Skeletal muscle tissue (tissue), 4 donors: ENCODE measurements around the gene ZNF148. TPM values are rescaled to one million over a fixed set of nuclear protein-coding genes. Genes with fewer than 3 reads are reported as not detected.

Experiments
- H3K27ac ChIP-seq: one replicate; pipeline ENCODE4 v1.7.0; 2013; ENCODE audit warnings: mild to moderate bottlenecking, low read depth, low read length, inconsistent platforms
- H3K27me3 ChIP-seq, 3 donors: one replicate each; pipeline ENCODE4 v1.7.0; 2013; ENCODE audit warnings: low read length in 3 of 3; ENCODE audit not compliant: control insufficient read depth in 3 of 3, insufficient read depth in 3 of 3
- H3K36me3 ChIP-seq, 3 donors: one replicate each; pipeline ENCODE4 v1.7.0; 2013; ENCODE audit warnings: low read length in 3 of 3; ENCODE audit not compliant: control insufficient read depth in 3 of 3, insufficient read depth in 3 of 3
- H3K4me1 ChIP-seq, 3 donors: one replicate each; pipeline ENCODE4 v1.7.0; 2013; ENCODE audit warnings: low read length in 3 of 3, mild to moderate bottlenecking in 3 of 3; ENCODE audit not compliant: control insufficient read depth in 3 of 3, insufficient read depth in 3 of 3
- H3K4me3 ChIP-seq, 3 donors: one replicate each; pipeline ENCODE4 v1.7.0; 2013; ENCODE audit warnings: low read length in 3 of 3
- H3K9ac ChIP-seq, 3 donors: one replicate each; pipeline ENCODE4 v1.7.0; 2013; ENCODE audit warnings: low read length in 3 of 3, mild to moderate bottlenecking in 3 of 3, moderate library complexity in 2 of 3, low read depth in 1 of 3
- H3K9me3 ChIP-seq, 3 donors: one replicate each; pipeline ENCODE4 v1.7.0; 2013; ENCODE audit warnings: low read length in 3 of 3; ENCODE audit not compliant: control insufficient read depth in 3 of 3
- total RNA-seq: library from RNA; depleted of rRNA; stranded (reverse); fragments of >200 nt; gene quantifications from one replicate; pipeline ENCODE4 v1.2.3, GENCODE V29; 2014
- donor health status: Osteomylitis.

ZNF148 gene
- total RNA-seq, 1 donor from 2014 or later, result 17.7 TPM

DNA sequence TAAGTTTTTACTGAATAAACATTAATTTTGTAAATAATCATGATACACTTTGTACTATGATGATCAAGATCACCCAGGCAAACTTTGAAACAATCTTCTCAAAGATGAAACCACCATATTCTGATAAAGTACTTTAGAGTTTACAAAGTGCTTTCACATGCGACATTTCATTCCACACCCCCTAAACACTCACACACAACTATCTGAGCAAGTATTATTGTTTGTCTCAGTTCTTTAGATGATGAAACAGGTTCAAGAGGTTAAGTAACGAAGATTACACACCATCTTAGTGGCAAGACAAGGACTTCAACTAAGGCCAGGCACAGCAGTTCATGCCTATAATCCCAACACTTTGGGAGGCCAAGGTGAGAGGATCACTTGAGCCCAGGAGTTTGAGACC lies 37.6 kb downstream of the ZNF148 start:
- H3K27ac ChIP-seq, result no peak overlapping the region
- H3K27me3 ChIP-seq, result no peaks in the 10 kb centered on the region
- H3K9ac ChIP-seq, result no peak overlapping the region
- H3K4me1 ChIP-seq, result peaks cover 4 to 9% (median 6%) of the 10 kb centered on the region in 3 donors
- H3K9me3 ChIP-seq, result no peaks in the 10 kb centered on the region
- H3K36me3 ChIP-seq, result no peaks in the 10 kb centered on the region
- H3K4me3 ChIP-seq, result no peak overlapping the region

DNA sequence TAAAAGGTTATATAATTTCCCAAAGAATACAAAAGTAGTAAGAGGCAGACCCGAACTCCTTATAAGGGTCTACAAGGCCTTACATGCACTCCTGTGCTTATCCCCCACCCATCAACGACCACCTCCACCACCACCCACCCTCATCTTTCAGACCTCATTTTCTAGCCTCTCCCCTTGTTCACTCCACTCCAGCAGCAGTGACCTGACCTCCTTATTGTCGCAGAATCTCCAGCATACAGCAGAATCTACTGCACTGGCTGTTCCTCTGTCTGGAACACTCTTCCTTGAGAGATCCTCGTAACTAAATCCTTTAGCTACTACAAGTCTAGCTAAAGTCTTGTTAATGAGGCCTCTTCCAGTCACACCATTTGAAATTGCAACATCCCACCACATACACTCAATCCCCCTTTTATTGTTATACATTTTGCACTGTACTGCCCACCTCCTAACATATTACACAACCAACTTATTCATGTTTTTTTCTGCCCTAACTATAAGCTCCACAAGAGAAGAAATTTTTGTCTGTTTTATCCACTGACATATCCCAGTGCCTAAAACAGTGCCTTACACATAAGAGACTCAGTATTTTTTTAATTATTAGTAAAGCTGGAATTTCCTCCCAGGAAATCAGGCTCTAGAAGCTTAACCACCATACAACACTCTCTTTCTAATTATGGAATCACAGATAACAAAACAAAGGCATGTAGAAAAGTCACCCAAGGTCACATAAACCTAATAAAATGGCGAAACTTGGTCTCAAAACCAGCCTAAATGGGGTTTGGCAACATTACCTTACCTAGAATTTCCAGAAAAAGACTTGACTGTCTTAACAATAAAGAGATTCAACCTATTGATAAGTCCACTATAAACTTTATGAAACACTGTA lies 40.2 kb downstream of the ZNF148 start:
- H3K9me3 ChIP-seq, result no peaks in the 10 kb centered on the region
- H3K9ac ChIP-seq, result no peak overlapping the region
- no peak overlapping the region for H3K4me3 ChIP-seq
- H3K27me3 ChIP-seq, result no peaks in the 10 kb centered on the region
- H3K27ac ChIP-seq, result no peak overlapping the region
- peaks cover 4 to 9% (median 6%) of the 10 kb centered on the region in 3 donors for H3K4me1 ChIP-seq
- H3K36me3 ChIP-seq, result no peaks in the 10 kb centered on the region

DNA sequence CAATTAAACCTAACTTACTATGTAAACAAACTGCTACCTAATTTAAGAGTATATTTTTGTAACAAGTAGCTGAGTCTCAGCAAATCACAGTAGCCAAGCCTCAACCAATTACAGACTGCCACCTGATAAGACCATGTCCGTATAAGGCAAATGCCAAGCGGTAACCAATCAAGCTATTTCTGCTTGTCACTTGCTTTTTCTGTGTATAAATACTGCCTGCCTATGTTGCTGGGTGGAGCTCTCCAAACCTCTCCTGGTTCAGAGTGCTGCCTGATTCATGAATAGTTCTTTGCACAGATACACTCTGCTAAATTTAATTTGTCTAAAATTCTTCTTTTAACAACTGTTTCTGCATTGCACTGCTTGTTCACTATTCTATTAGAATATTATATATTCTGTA lies 42.6 kb downstream of the ZNF148 start:
- H3K9ac ChIP-seq, result no peak overlapping the region
- no peak overlapping the region for H3K4me3 ChIP-seq
- H3K27ac ChIP-seq, result no peak overlapping the region
- H3K9me3 ChIP-seq, result no peaks in the 10 kb centered on the region
- H3K36me3 ChIP-seq, result peaks cover 0 to under 1% (median 0%) of the 10 kb centered on the region in 3 donors
- H3K27me3 ChIP-seq, result no peaks in the 10 kb centered on the region
- peaks cover 4 to 9% (median 6%) of the 10 kb centered on the region in 3 donors for H3K4me1 ChIP-seq

DNA sequence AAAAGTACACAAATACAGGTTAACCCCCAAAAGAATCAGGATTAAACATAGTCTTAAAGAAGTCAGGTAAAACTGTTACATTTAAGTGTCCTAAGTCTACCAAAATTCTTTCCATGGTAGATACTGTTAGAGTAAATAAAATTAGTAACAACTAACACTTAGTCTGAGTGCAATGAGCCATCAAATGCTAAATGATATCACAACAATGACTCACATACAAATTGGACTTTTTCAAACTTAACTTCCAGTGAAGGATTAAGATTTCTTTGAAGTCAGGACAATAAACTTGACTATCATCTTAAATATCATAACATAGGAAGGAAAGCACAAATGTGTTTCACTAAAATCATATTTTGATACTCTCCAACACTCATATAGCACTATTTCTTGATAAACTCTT lies 43.9 kb downstream of the ZNF148 start:
- Histone ChIP-seq H3K36me3 (peaks cover 0 to 2% (median 0%) of the 10 kb centered on the region in 3 donors), H3K9ac (no peak overlapping the region), H3K9me3 (no peaks in the 10 kb centered on the region), H3K4me3 (no peak overlapping the region), H3K27me3 (no peaks in the 10 kb centered on the region), H3K4me1 (peaks cover 4 to 9% (median 6%) of the 10 kb centered on the region in 3 donors), H3K27ac (no peak overlapping the region)

DNA sequence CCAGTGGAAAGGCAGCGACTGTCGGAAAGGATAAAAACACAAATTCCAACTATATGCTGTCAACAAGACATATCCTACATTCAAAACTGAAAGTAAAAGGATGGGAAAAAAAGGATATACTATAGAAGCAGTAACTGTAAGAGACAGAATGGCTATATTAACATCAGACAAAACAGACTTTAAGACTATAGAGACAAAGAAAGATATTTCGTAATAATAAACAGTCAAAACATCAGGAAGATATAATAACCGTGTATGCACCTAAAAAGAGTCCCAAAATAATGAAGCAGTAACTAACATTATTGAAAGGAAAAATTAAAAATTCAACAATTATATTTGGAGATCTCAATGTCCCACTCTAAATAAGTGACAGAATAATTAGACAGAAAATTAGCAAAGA lies 48.2 kb downstream of the ZNF148 start:
- Histone ChIP-seq H3K4me1 (peaks cover 0 to 6% (median 0%) of the 10 kb centered on the region in 3 donors), H3K27ac (no peak overlapping the region), H3K4me3 (no peak overlapping the region), H3K9me3 (no peaks in the 10 kb centered on the region), H3K27me3 (no peaks in the 10 kb centered on the region), H3K9ac (no peak overlapping the region), H3K36me3 (peaks cover 0 to 2% (median 0%) of the 10 kb centered on the region in 3 donors)

DNA sequence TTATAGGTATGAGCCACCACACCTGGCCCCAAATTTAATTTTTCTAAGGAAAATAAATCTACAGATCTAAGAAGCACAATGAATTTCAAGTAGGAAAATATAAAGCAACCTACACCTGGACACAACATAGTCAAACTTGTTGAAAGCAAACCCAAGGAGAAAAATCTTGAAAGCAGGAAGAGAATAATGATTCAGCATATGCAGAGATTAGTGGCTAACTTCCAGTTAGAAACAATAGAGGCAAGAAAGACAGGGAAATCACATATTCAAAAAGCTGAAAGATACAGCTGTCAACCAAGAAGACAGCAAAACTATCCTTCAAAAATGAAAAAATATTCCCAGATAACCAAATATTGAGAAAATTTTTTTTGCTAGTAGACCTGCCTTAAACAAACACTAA lies 49.4 kb downstream of the ZNF148 start:
- H3K4me3 ChIP-seq, result no peak overlapping the region
- H3K4me1 ChIP-seq, result peaks cover 0 to 6% (median 0%) of the 10 kb centered on the region in 3 donors
- no peak overlapping the region for H3K9ac ChIP-seq
- H3K36me3 ChIP-seq, result peaks cover 0 to 2% (median 0%) of the 10 kb centered on the region in 3 donors
- no peak overlapping the region for H3K27ac ChIP-seq
- H3K9me3 ChIP-seq, result no peaks in the 10 kb centered on the region
- no peaks in the 10 kb centered on the region for H3K27me3 ChIP-seq

DNA sequence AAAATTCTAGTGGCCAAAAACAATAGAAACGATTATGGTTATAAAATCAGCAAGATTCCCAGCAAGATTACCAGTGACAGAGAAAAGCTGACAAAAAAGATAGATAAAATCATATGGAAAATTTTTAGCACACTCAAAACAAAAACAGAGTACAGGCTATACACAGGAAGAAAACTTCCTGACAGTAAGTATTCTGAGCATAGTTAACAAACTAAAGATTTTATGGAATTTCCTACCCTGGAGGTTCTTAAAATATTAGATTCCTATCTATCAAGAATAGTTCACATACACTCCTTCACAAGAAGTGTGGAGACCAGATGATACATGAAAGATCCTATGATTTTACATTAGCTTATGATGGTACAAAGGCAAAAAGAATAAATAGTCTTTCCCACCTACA lies 50.8 kb downstream of the ZNF148 start:
- Histone ChIP-seq H3K36me3 (peaks cover 0 to 2% (median 0%) of the 10 kb centered on the region in 3 donors), H3K27me3 (no peaks in the 10 kb centered on the region), H3K27ac (no peak overlapping the region), H3K9me3 (no peaks in the 10 kb centered on the region), H3K4me3 (no peak overlapping the region), H3K4me1 (peaks cover 0 to 6% (median 2%) of the 10 kb centered on the region in 3 donors), H3K9ac (no peak overlapping the region)

DNA sequence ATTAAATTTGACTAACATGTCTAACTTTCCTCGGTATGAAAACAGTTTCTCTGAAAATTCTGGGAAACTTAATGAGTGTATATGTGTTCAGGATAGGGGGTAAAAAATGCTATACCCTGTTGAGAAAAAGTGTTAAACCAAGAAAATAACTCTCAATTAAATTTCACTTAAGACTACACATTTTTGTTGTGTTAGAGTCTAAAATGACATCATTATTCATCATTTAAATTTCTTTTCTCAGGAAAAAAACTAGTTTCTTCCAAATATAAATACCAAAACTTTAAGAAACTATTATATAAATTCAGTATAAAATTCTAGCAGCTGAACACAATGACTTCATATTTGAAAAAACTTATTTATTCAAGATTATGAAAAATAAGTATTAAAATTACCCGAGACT lies 52.2 kb downstream of the ZNF148 start:
- Histone ChIP-seq H3K9ac (no peak overlapping the region), H3K36me3 (peaks cover 0 to 2% (median 0%) of the 10 kb centered on the region in 3 donors), H3K4me1 (peaks cover 0 to 6% (median 2%) of the 10 kb centered on the region in 3 donors), H3K27me3 (no peaks in the 10 kb centered on the region), H3K27ac (no peak overlapping the region), H3K9me3 (no peaks in the 10 kb centered on the region), H3K4me3 (no peak overlapping the region)

DNA sequence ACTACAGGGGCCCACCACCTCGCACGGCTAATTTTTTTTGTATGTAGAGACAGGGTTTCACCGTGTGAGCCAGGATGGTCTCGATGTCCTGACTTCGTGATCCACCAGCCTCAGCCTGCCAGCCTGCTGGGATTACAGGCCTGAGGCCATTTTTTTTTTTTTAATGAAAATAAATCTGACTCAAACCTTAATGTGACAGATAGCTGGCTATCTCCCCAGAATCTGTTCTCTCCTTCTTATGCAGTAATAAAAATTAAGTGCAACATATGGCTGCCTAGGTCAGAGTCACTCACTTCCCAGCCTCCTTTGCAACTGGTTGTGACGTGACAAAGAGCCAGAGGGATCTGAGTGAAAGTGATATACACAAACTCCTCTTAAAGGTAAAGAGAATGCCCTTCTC lies 53.0 kb downstream of the ZNF148 start:
- peaks cover 0 to 6% (median 2%) of the 10 kb centered on the region in 3 donors for H3K4me1 ChIP-seq
- no peak overlapping the region for H3K27ac ChIP-seq
- no peak overlapping the region for H3K9ac ChIP-seq
- H3K36me3 ChIP-seq, result no peaks in the 10 kb centered on the region
- no peaks in the 10 kb centered on the region for H3K9me3 ChIP-seq
- H3K27me3 ChIP-seq, result no peaks in the 10 kb centered on the region
- no peak overlapping the region for H3K4me3 ChIP-seq

DNA sequence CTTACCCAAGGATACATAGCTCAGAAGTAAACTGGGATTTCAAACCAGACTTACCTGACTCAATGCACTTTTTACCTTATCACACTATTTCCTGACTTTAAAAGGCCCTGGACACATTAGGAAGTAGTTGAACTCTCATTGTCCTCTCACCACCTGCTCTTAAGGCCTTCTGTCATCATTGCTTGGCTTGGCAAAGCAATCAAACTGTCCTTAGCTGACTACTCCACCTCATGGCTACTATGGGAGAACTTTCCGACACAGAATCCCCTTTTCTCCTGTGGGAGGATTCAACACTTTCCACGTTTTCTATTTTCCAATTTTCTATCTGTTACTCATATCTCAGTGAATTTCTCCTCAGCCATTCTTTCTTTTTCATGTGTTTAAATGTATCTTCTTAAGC lies 55.4 kb downstream of the ZNF148 start:
- H3K9ac ChIP-seq, result no peak overlapping the region
- peaks cover 0 to 6% (median 2%) of the 10 kb centered on the region in 3 donors for H3K4me1 ChIP-seq
- H3K36me3 ChIP-seq, result no peaks in the 10 kb centered on the region
- no peak overlapping the region for H3K27ac ChIP-seq
- no peaks in the 10 kb centered on the region for H3K27me3 ChIP-seq
- H3K9me3 ChIP-seq, result no peaks in the 10 kb centered on the region
- no peak overlapping the region for H3K4me3 ChIP-seq
